GM19372 (cell line): ENCODE data around the gene HOXD12.

Source experiments
- ATAC-seq: cut with Tn5 transposase; IDR thresholded peaks from one replicate; pipeline ENCODE4 v1.9.1; 2021; ENCODE audit warnings: mild to moderate bottlenecking, low read depth, moderate library complexity; ENCODE audit not compliant: unreplicated experiment

The HOXD12 gene

DNA sequence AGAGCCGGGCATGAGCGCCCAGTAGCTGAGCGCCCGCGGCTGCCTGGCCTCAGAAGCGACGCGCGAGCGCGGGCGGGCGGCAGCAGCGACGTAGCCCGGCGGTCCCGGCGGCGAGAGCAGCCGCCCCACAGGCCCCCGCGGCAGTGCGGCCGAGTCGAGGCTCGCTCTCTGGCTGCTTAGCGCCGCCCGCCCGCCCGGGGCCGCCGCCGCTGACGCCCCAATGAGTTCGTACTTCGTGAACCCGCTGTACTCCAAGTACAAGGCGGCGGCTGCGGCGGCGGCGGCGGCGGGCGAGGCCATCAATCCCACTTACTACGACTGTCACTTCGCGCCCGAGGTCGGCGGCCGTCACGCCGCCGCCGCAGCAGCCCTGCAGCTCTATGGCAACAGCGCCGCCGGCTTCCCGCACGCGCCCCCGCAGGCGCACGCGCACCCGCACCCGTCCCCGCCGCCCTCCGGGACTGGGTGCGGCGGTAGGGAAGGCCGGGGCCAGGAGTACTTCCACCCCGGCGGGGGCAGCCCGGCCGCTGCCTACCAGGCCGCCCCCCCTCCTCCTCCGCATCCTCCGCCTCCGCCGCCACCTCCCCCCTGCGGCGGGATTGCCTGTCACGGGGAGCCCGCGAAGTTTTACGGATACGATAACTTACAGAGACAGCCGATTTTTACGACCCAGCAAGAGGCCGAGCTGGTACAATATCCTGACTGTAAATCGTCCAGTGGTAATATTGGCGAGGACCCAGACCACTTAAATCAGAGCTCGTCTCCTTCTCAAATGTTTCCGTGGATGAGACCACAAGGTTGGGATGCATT is 30.8 kb downstream of the HOXD12 start:
- no peak for ATAC-seq

DNA sequence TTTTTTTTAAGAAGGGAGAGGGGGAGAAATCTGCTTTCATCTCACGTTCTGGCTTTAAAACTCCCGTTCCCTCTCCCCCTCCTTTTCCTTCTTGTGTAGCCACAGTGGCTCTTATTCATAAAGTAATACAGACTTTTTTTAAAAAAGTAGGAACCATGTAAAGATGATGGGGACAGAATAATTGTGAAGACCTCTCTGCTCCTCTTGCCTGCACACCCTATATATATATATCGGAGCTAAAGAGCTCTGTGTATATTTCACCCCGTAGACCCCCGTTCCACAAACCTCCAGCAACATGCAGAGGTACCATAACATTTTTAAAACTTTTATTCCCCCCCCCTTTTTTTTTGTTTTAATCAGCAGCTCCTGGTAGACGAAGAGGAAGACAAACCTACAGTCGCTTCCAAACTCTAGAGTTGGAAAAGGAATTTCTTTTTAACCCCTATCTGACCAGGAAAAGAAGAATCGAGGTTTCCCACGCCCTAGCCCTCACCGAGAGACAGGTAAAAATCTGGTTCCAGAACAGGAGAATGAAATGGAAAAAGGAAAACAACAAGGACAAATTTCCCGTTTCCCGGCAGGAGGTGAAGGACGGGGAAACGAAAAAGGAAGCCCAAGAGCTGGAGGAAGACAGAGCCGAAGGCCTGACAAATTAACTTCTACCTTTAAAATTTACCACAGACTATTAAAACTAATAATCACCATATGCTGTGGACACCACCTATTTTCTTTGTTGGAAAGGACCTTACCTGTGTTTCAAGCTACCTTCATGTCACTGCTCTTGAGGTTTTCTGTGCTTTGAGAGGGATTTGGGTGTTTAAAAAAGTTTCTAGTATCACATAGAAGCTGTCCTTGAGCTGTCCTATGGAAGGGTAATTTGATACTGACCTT is 31.6 kb downstream of the HOXD12 start:
- ATAC-seq = no peak

DNA sequence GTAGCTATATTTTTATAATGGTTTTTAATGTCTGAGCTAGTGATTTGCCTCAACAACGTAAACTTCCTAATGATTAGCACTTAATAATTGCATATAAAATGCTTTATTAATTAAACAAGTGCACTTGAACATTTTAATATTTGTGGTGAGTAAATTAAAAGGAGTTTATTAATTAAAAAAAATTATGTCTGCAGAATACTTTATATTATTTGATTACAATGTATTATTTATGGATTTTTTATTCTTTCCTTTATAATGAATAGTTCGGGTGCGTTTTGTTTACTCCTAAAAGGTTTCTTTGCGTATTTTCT is 32.2 kb downstream of the HOXD12 start:
- ATAC-seq = no peak

DNA sequence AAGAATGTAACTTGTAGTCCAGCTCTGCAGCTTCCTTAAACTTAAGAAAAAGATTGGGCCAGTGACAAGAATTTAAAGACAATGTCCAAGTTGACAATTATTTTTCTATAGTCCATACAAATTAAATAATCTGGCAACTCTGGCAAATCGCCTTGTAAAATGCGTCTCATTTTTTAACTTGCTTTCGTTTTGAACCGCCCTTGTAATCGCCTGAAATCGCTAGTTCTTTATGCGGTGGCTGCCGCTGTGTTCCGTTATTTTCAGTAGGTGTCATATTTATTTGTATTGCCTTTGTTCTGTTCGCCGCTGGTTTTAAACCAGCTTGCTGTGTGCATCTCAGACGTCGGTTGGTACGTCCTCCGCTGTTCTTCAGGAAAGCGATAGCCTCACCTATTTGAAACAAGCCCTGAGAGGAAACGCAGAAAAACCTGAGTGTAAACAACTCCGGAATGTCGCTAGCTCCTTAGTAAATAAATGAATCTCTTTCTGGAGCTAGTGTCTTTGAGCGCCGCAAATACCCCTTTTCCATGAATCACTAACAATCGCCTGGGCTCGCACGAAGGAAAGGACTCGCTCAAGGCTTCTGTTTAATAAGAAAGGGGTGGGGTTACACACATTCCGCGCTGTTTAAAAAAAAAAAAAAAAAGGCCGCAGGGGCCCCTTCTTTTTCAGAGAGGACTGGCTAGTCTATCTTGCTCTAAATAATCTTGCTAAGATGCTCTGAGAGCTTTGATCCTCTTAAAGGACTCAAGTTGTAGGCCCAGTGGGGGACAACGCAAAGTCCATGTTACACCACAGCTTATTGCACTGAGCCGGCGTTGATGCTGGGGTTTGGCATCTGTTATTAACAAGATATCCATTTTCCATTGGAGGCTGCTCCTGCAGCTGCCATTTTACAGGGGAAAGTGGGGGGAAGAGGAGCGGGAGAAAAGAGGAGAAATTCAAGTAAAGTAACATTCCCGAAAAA is 32.9 kb downstream of the HOXD12 start:
- no peak for ATAC-seq

GRCh38 chr2:176133389-176133788 is 33.8 kb downstream of the HOXD12 start:
- no peak for ATAC-seq

- no peak for ATAC-seq
Measured at GRCh38 chr2:176134035-176134434, 34.4 kb downstream of the HOXD12 start.

DNA sequence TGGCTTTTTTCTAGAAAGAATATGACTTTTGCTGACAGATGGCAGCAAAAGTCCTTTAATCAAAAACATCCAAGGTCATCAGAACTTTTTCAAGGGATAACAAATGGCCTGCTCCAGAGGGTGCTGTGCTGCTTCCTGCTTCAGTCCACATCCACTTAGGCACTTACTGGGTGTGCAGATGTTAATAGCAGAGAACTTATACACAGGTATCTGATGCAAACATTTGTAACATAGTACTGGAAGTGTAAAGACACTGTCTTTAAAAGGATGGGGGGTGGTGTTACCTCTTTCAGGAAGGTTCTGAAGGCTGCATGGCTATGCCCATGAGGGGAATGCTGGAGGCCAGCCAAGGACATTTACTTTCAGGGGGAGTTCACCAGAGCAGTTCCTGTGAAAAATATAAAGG is 35.4 kb downstream of the HOXD12 start:
- ATAC-seq = no peak

- ATAC-seq = no peak
Measured at GRCh38 chr2:176136374-176137251, 37.0 kb downstream of the HOXD12 start.

DNA sequence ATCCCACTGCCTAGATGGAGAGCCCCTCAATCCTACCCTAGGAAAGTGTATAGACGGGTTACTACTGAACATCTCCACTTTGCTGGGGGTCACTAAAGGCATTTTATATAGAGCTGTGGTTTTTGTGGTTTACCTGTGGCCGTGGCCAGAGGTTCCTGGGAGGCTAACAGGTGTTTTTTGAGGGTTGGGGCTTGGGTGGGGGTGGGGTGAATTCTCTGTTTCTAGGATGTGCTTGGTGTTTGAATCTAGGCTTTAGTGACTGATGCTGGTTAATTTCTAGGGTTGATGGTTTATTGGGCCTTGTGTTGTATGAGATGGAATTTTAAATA is 37.6 kb downstream of the HOXD12 start:
- ATAC-seq = no peak

DNA sequence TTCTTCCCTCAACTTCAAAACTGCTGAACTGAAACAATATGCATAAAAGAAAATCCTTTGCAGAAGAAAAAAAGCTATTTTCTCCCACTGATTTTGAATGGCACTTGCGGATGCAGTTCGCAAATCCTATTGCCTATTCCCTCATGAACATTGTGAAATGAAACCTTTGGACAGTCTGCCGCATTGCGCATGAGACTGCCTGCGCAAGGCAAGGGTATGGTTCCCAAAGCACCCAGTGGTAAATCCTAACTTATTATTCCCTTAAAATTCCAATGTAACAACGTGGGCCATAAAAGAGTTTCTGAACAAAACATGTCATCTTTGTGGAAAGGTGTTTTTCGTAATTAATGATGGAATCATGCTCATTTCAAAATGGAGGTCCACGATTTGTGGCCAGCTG is 38.3 kb downstream of the HOXD12 start:
- ATAC-seq = no peak

DNA sequence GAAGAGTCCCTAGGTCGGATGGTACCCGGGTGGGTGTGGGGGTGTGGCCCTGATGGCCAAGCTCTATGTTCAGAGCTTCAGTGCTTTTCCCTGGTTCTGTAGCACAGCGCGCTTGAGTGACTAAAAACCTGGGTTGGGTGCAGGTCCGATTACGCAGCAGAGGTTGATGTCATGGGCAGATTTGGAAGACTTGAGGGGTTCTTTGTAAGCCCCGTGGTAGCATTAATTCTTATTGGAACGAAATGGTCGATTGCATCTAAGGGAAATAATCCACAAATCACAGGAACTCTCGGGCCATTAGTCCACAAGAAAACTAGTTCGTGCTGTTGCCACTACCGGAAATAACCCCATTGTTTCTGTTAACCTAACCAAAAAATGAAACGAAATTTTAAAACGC is 38.9 kb downstream of the HOXD12 start:
- no peak for ATAC-seq

GRCh38 chr2:176138923-176139660 is 39.5 kb downstream of the HOXD12 start:
- no peak for ATAC-seq

GRCh38 chr2:176139661-176140512 is 40.3 kb downstream of the HOXD12 start:
- ATAC-seq = no peak

GRCh38 chr2:176140513-176141317 is 41.1 kb downstream of the HOXD12 start:
- peak; percentile 95 for ATAC-seq

- no peak for ATAC-seq
Measured at GRCh38 chr2:176142281-176142680, 42.7 kb downstream of the HOXD12 start.

- ATAC-seq = no peak
Measured at GRCh38 chr2:176145085-176145969, 45.7 kb downstream of the HOXD12 start.

DNA sequence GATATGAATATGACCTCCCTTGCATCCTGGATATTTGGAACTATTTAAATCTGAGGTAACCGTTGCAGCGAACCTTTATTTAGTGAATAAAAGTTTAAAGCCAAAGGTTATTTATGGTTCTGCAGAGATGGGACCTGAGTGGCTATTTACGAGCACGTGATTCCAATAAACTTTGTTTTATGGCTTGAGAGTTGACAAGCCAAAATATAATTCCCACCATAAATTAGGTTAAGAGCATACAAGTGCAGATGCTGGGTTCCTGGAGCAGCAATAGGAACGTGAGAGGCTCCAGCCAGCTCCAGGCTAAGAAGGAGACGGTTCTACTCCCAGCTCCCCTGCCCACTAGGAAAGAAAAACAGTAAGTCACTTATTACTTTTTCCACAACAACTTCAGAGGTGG is 46.5 kb downstream of the HOXD12 start:
- no peak for ATAC-seq
